Fibroblast of skin of abdomen (primary cell): Measurements from ENCODE around the gene RNASE12.
"Not testable (repeated sequence)": the region's sequence is repeated elsewhere in the genome, so short reads cannot be mapped to it uniquely, and the experiment has no call there.

Source experiments
- DNase-seq: peaks from one replicate; pipeline ENCODE4 v3.0.0-alpha.2; 2013

The RNASE12 gene

DNA sequence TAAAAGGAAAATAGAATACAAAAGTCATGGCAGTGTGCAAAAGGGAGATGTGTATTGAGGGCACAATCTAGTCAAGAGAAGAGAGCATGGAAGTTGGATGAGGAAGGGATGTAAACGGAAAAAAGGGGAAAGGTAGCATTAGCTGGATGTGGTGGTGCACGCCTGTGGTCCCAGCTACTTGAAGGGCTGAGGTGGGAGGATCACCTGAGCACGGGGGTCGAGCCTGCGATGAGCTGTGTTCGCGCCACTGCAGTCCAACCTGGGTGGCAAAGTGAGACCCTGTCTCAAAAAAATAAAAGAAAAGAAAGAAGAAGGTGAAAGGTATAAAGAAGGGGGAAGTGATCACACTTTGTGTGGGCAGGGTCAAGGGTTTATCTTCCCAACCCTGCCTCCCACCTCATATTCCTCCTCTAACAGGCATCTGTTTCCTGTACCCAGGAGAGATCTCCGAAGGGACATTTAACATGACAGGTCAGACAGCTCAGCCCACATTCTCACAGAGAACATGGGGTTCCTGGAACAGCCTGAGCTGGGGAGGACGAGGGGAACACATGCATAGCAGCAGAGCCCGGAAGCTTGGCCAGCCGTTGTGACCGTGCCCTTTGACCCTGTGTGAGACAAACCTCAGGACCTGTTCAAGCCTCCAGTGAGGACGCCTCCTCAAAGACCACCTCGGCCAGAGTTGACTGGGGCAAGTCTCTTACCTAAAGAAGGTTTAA lies 12.2 kb downstream of the RNASE12 start:
- no peak for DNase-seq

DNA sequence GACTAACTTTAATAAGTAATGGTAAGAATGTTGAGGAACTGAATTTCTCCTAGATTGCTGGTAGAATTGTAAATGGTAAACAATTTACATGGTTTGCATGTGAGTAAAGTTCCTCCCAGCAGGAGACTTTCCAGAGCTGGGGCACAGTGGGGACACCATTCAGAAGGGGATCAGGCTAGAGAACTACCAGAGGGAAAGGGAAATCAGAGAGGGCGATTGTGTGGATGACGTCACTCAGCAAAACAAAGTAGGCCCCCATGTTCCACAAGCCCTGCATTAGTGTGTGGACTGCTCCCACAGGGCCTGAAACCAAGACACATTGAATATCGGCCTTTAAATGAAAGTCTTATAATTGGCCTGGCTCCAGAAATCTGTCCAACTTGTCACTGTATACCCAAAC lies 12.9 kb downstream of the RNASE12 start:
- no peak for DNase-seq

- DNase-seq, result not testable (repeated sequence)
Observed at GRCh38 chr14:20572382-20572990, 18.7 kb downstream of the RNASE12 start.

GRCh38 chr14:20570720-20571119 lies 20.5 kb downstream of the RNASE12 start:
- not testable (repeated sequence) for DNase-seq

- DNase-seq, result not testable (repeated sequence)
Observed at GRCh38 chr14:20569865-20570264, 21.3 kb downstream of the RNASE12 start.

- DNase-seq, result no peak
Observed at GRCh38 chr14:20569066-20569465, 22.1 kb downstream of the RNASE12 start.

GRCh38 chr14:20568393-20568792 lies 22.8 kb downstream of the RNASE12 start:
- no peak for DNase-seq

- not testable (repeated sequence) for DNase-seq
Observed at GRCh38 chr14:20567199-20567598, 24.0 kb downstream of the RNASE12 start.

DNA sequence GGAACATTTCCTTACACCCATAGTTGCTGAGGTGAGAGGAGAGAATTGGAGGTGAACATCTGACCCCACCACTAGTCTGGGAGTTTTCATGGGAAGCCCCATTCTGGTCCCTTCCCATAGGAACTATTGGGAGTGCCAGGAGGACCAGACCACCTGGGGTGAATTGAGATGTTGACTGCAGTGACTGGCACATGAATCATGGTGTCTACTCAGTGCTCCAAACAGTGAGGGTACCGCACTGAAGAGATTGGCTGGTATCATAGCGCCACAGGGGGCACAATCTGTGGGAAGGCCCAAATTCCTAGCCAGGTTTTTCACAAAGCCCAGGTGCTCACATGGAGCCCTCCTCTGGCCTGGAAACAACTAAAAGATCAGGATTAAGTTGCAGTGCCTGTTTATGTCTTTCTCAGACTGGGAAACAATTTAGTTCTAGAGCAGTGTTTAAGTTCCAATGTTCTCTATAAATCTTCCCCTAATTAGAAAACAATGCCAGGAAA lies 26.6 kb downstream of the RNASE12 start:
- no peak for DNase-seq

- no peak for DNase-seq
Observed at GRCh38 chr14:20563971-20564370, 27.2 kb downstream of the RNASE12 start.

DNA sequence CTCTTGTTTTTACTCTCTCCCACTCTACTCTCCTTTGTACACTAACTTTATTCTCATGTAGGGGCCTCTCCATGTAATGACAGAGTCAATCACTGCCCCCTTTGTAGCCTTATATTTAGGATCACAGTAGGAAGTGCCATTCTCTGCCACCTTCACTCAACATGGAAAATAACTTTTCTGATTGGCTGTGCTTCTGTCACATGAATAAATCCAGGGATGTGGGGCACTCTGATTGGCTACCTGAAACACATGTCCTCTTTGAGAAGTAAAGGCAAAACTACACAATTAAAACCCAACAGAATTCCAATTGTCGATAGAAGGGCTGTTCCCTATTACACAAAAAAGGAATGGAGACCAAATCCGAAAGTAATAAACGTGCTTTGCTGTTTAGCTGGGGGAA lies 30.2 kb downstream of the RNASE12 start, which contains the start of gene RNASE9:
Gene RNASE9 (minus strand): TSS at position 87 of the 400 bp plus-strand sequence.
- DNase-seq, result no peak

GRCh38 chr14:20559461-20559904 lies 31.7 kb downstream of the RNASE12 start:
- no peak for DNase-seq

DNA sequence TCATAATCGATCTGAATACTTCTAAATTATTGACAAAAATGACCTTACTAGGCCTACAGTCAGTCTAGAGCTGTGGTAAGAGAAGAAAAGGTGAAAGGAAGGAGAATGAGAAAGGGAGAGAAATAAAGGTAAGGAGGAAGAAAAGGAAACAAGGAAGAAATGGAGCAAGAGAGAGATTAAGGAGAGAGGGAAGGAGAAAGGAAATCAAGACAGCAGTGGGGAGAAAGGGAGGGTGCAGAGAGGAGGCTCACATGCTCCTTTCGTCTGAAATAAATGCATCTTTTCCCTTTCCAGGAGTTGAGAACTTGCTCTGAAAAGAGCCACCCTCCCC lies 34.0 kb downstream of the RNASE12 start:
- no peak for DNase-seq

DNA sequence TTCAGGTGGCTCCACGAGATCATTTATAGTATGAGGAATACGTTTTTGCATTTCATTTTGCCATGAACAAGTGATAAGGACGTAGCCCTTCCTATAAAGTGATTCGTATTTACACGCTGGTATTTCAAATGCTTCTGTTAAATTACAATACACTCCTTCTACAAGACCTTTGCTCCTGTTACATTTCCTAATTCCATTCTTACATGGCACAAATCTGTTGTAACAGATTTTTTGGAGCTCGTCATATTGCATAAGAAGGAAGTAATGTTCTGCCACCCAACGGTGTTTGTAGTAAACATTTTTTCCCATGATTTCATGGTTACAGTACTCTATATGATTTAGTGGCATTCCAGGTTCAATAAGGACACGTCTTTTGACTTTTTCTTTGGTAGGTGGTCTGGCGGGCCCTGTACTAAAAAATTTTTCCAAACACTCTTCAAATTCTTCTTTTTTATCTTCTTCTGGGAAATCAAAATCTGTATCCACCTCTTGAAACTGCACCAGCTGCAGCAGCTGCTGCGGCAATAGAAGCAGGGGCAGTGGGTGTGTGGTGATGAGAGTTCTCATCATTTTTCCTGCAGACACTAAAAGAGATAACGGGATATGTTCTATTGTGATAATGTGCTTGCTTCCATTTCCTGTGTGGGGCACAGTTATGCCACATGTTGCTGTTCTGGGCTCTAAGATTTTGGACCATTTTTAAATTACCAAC lies 34.5 kb downstream of the RNASE12 start:
- DNase-seq, result no peak

- no peak for DNase-seq
Observed at GRCh38 chr14:20555845-20556244, 35.3 kb downstream of the RNASE12 start.

DNA sequence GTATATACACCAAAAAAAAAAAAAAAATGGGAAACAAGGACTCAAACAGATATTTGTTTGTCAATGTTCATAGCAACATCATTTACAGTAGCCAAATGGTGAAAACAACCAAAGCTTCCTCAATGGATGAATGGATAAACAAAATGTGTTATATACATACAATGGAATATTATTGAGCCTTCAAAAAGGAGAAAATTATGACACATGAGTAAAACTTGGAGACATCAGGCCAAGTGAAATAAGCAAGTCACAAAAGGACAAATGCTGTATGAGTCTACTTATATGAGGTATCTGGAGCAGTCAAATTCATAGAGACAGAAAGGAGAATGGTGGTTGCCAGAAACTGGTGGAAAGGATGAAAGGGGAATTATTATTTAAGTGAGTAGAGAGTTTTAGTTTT lies 38.2 kb downstream of the RNASE12 start:
- DNase-seq, result no peak

DNA sequence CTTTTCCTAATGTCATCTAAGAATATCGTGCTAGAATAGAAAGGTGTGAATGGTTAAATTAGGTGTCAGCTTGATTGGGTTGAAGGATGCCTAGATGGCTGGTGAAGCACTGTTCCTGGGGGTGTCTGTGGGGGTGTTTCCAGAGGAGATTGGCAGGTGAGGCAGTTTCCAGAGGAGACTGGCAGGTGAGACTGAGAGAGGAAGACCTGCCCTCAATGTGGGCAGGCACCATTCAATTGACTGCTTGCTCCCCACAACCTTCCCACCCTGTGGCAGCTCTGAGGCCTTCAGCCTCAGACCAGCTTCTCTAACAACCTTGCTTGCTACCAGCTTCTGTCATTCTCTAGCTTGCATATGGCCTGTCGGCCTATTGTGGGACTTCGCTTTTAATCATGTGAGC lies 39.6 kb downstream of the RNASE12 start:
- DNase-seq, result no peak

DNA sequence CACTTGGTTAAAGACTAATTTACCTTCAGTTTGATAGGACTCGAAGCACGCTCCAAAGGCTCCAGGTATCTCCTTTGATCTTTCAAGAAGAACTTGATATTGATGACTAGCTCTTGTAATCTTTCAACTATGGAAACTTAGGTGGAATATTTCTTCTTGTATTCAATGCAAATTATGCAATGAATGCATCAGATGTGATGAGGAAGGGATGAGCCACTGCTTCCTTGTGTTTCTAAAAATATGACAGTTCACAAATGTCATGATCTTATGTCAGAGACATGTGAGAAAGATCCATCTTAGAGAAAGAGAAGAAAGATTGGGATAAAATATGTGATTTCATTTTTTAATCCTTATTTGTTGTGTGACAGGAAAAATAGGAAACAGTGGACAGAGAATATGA lies 40.2 kb downstream of the RNASE12 start:
- DNase-seq, result no peak

- no peak for DNase-seq
Observed at GRCh38 chr14:20548414-20549158, 42.6 kb downstream of the RNASE12 start.

GRCh38 chr14:20546877-20547276 lies 44.3 kb downstream of the RNASE12 start:
- DNase-seq, result no peak
